OCI-M2 (cell line): Measurements from ENCODE around the gene TSPYL4.

ENCODE experiments used
- DNase-seq: peaks from one replicate; lab custom pipeline; 2025; ENCODE audit not compliant: unreplicated experiment; lab: John Stamatoyannopoulos, UW

Gene TSPYL4

DNA sequence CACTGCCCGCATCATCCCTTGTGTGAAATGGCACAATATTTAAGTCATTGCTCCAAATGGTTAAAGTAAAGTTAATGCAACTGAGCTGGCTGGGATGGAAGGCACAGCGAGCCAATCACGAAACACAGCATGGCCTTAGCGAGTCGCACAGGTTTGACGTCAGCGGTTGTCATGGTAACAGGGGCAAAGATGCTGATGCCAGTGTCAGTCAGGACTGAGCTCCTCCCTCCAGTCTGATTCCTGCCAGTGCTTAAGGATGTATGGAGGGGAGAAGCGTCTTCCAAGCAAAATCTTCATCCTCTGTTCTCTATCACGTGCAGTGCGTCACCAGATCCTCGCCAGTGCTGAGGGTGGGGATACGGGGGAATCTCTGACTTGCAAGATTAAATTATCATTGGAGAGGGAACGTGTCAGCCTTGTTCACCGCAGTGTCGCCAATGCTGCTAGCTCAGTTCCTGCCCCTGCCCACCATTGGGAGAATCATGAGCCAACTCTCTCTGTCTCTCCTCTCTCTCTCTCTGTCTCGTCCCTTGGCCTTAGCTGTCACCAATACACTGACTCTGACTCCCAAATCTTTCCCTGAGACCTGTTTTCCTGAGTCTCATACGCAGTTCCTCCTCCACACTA, 24.5 kb downstream of the TSPYL4 start:
- no peak for DNase-seq

DNA sequence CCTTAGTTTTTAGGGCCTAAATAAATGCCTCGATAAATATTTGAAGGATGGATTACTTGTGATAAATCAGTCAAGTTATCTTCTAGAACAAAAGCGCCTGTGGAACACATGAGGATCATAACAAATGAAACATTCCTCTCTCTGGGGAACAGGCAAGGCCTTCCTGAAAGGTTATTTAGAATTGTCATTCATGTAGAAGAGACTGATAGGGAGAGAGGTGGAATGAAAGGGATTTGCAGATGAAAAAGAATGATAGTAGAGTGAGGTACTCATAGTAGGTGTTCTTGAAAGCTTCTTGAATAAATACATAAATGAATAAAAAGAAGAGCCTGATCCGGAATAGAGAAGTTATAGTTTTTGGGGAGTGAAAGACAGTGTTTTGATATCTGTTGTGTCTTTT, 30.5 kb downstream of the TSPYL4 start:
- no peak for DNase-seq

DNA sequence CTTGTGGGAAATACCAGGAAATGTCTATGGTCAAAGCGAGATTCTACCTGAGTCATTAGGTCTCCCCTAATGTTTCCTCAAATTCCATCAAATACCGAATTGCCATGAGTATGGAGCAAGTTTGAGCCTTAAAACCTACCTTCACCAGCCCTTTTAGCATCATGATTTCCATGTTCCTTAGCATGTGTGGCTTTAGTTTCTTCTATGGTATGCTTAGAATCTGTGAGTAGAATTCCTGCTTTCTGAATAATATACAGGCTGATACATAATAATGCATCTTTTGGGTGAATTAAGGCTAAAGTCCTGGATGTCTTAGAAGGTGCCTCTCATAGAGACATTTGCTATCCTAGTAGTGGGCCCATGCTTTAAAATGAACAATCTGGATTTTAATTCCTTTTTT, 32.0 kb downstream of the TSPYL4 start:
- DNase-seq, result no peak

DNA sequence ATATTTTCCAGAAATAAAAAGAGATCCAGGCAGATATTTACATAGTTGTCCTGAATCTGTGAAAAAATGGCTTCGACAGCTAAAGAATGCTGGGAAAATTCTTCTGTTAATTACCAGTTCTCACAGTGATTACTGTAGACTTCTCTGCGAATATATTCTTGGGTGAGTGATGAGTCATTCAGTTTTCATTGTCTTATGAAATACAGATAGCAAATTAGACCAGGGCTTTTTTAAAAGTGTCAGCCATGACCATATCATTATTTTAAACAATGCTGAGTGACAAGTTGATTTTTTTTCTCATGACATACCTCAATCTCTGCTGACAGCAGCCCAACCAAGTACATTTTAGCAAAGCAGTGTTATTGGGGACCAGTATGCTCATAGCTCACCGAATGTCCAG, 32.8 kb downstream of the TSPYL4 start:
- DNase-seq, result no peak

DNA sequence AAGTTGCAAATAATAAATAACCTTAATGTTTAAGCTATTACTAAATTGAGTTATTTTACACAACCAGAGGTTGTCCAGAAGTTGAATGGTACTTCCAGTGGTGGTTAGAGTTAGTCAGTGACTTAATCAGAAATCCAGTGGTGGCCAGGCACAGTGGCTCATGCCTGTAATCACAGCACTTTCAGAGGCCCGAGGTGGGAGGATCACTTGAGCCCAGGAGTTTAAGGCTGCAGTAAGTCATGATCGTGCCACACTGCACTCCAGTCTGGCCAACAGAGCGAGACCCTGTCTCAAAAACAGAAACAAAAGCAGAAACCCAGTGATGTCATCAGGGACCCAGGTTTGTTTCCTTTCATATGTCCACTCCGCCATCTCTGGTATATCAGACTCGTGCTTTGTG, 35.0 kb downstream of the TSPYL4 start:
- DNase-seq, result no peak

DNA sequence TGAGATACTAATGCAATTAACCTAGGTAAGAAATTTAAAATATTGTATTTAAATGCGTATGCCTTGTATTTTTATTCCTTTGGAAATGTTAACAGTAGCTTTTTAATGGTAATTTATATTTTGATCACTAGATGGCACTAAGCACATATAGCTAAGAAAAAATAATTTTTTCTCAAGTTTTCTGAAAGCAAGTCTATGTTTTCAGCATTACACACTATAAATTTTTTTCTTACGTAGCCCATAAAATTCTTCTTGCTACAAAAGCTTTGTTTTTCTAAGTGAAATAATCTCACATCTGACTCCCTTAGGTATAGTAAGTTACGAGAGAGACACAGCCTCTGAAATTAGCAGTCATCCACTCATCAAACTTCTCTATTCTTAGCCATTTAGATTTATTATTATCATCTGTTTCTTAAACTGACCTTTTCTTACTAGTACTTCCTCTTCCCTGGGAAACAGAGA, 35.7 kb downstream of the TSPYL4 start:
- DNase-seq, result no peak

DNA sequence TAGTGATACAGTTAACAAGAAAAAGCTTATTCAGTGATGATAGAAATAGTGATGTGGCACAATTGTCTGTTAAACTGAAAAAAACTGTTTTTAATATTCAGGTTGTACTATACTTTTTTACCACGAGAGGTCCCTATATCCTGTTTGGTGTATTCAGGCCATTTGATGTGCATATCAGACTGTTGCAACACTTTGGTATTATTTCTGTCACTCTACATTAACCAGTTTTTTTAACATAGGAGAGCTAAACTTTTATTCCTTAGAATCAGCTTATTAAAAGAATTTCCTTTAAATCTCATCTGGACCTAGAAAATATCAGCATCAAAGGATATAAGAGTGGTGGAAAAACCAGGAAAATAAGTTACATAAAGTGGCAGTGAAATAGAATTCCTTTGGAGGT, 36.8 kb downstream of the TSPYL4 start:
- no peak for DNase-seq

DNA sequence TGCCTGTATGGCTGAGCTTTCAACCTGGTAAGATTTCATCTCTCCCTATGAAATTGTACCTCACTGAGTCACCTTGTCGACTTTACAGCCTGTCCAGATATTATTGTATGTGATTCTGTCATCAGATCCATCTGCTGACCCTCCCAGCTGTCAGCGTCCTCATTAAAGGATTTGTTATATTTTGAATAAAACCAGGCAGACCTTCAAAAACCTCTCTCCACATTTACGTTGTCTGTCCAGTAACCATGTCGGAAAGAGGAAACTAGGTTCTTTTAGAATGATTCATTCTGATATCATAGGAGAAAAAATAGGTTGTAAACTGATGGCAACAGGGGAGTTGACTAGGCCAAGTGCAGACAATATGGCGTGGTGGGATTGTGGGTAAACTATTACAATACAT, 38.5 kb downstream of the TSPYL4 start:
- DNase-seq, result no peak

DNA sequence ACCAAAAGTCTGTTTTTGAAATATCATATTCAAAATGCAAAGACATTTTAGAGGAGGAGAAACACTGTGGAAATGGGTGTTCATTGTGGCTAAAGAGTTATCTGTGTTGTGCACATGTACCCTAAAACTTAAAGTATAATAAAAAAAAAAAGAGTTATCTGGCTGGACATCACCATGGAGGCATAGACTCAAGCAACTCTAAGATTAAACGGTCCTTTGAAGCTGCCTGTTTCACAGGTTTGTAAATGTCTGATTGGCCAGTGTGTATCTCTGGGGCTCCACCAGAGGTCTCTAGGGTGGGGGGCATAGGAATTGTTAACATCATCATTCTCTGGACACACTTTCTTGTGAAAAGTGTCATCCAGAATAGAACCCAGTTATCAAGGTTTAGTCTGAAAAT, 39.2 kb downstream of the TSPYL4 start:
- no peak for DNase-seq

DNA sequence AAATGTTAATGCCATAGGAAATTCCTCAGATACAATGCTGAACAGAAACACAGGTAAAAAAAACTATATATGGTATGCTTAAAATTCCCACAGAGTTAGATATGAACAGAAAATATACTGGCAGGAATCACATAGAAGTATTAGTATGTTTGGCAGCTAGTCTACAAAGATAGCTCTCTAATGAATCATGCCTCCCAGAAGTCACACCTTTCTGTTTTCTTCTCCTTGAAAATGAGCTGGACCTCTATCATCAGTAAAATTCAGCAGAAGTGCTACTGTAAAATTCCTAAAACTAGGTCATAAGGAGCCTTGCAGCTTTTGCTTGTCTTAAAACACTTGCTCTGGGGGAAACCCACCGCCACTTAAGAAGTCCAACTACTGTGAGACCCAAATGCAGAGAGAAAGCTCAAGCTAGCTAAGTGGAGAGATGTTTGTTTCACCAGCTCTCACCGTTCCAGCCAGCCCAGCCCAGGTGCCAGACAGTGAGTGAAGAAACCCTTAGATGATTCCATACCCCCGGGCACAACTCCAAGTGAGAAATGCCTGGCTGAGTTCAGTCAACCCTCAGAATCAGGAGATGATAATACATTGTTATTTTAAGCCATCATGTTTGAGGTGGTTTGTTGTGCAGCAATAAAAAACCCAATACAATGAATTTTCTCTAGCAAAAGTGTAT, 43.0 kb downstream of the TSPYL4 start:
- DNase-seq, result no peak

DNA sequence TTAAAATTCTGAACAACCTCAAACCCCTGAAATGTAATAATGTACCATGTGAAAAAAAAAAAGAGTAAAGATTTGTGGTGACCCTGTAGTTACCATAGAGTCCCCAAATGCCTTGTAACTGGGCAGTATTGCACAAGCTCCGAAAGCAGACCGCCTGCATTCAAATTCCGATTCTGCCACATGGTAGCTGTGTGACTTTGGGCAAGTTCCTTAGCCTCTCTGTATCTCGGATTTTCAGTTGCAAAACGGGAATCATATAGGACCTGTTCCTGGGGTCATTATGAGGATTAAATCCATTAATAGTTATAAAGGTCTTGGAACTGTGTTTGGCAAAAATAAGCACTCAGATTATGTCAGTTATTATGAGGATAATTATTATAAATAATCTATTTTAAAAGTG, 43.6 kb downstream of the TSPYL4 start:
- DNase-seq, result no peak

DNA sequence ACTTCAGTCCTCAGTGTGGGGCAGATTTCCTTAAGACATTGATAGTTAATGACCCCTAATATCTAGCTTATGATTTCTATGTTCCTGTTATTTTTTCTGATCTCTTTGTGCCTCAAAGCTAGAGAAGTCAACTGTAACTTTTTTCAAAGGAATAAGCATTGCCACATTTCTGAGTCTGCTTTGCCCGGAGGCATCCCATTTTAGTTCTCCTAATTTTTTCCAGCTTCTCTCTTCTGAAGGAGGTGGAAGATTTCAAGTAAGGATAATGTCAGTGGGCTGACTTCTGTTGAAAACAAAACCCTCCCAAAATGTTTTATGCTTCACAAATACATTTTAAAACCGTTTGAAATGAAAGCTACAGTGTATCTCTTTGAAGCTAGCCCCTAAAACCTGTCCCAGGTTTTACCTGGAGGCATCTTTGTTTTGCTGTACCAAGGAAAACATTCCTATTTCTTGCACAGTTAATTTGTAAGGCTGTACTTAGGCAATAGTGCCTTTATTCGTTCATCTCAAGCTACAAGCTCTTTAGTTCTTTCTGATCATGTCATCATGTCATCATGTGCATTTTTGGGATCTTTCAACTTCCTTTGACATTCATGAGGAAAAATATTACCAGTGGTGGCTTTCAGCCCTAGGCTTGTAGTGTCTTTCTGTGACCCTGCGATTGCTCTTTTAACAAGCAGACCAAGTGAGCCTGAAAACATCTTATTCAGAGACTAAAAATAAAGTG, 45.7 kb downstream of the TSPYL4 start:
- no peak for DNase-seq

DNA sequence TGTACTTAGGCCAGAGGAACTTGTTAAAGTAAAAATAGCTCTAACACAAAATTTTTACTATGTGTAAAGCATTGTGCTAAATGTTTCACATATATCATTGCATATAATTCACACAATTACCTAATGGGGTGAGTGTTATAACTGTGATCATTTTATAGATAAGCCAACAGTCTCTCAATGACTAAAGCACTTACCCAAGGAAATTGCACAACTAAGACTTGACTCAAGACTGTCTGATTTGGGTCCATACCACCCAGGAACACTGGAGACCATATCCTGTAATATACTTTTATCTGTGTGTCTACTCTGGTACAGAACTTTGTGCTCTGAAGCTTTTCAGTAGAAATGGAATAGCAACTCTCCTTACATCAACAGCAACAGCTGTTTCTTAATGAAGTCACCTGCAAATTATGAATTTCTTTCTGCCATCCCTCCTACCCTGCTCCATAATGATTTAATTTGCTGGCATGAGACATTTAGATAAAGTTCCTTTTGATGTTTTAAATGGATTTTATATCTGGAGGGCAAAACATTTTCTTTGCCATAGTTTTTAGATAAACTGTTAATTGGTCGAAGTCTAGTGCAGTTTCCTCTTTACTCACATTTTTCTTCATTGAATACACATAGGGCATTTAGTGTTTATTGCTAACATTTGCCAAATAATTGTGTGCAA, 47.5 kb downstream of the TSPYL4 start:
- no peak for DNase-seq

DNA sequence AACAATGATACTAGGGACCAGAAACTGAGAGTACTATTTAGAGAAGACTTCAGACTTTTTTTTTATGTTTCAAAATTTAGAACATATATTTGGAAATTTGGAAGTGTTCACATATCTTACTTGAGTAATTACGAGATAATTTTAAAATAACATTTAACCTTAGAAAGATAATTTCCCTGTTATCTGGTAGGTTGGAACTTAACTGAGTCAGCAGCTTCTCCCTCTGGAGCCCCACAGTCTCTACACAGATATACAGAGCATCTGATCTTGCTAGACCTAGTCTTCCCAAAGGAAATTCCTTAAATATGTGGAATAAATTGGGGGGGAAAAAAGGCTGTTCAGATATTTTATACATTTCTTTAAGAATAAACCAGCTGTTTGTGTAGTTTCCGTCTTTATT, 48.6 kb downstream of the TSPYL4 start:
- DNase-seq, result no peak

DNA sequence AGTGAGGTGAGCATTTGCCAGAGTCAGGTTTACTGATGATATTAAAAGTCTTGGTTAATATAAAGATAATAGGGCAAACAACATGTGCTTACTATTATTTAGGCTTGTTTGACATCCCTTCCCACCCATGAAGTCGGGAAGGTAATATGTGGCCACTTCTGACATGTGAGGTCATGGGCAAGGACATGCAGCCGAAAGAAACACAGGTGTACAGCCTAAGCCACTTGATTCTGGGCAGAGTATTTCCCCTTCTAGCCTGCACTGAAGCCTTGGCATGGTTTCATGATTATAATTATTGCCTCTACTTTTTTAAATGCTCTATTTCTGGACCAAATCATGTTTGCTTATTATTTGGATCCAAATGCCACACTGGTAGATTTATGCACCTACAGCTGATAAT, 52.3 kb downstream of the TSPYL4 start:
- no peak for DNase-seq

DNA sequence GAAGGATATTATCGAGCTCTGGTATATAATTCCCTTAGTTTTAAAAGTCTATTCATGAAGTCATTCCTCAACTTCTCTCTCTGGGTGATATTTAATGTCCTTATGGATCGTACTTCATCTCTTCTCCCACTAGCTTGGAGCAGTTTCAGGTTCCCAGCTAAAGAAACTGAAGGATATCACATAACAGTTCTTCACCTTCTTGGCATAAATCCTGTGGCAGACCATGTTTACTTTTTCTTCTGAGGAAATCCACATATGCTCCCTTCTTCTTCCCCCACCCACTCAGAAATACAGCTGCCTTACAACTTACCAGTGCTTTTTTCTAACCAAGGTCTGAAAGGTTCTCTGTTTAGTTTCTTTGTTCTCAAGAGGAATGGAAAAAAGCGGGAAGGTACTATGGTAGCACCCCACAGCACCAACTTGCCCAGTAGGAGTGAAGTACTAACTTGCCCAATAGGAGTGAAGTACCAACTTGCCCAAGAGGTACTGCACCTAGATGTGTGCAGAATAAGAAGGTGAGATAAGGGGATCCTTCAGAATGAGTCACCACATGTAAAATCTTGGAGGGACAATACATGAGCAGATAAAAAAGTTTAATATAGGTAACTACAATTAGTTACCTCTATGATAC, 53.1 kb downstream of the TSPYL4 start:
- no peak for DNase-seq
